ENCODE measurements around the gene HCFC1R1. TPM values are rescaled to one million over a fixed set of nuclear protein-coding genes. Genes with fewer than 3 reads are reported as not detected.

Gene HCFC1R1
- total RNA-seq, 1 donor from 2014 or later = 17.7 TPM

GRCh38 chr16:3045758-3046640 is 22.3 kb upstream of the HCFC1R1 start, which contains the start of gene MMP25:
Gene MMP25, plus strand, starts transcription at chr16:3046561. Its CDS starts 357 bp downstream, at chr16:3046918.
- DNase-seq = peak; percentile 53
- peak; percentile 83 for ATAC-seq (ENCODE audit: low read depth)
- ChIA-PET POLR2A (interaction anchor here (0.9 to 1.1 kb wide), 3 partner anchors 89 to 112 kb away, joined by 3 read pairs; partner anchors contain the start of gene ZNF213), CTCF (interaction anchor here (1.6 kb wide), 1 partner anchor 84 kb away, joined by 4 read pairs; no protein-coding TSS in a partner anchor)
- H3K27ac Mint-ChIP-seq = no peak within 1 kb of the TSS
- H3K36me3 Mint-ChIP-seq (ENCODE audit: low read depth) = no peaks in the 10 kb centered on the region
- intact Hi-C loops (cut with micrococcal nuclease) = loop anchor here (1.0 to 2.0 kb wide), 2 partner anchors 13 to 15 kb away; no protein-coding TSS in a partner anchor
- no peaks in the 10 kb centered on the region for H3K9me3 Mint-ChIP-seq
- peaks cover 11% of the 10 kb centered on the region for H3K4me1 Mint-ChIP-seq
- H3K4me3 Mint-ChIP-seq = peak within 1 kb of the TSS; percentile 76
- H3K27me3 Mint-ChIP-seq = peaks cover 40% of the 10 kb centered on the region
- TF ChIP-seq CTCF (IDR thresholded peaks at IDR 0.05) = no peak

GRCh38 chr16:3044708-3045107 is 21.0 kb upstream of the HCFC1R1 start:
- POLR2A ChIA-PET = interaction anchor here (0.5 to 1.9 kb wide), 3 partner anchors 10 to 25 kb away, joined by 3 to 6 read pairs (median 4); partner anchors contain the start of gene TNFRSF12A
- TF ChIP-seq CTCF (IDR thresholded peaks at IDR 0.05) = no peak
- CTCF ChIA-PET = interaction anchor here (0.6 to 1.6 kb wide), 2 partner anchors 11 to 85 kb away, joined by 3 to 4 read pairs; no protein-coding TSS in a partner anchor
- no peak for DNase-seq
- intact Hi-C loops (cut with micrococcal nuclease) = no loop called here
- Mint-ChIP-seq H3K36me3 (ENCODE audit: low read depth) (no peaks in the 10 kb centered on the region), H3K9me3 (no peaks in the 10 kb centered on the region), H3K27me3 (peaks cover 47% of the 10 kb centered on the region), H3K4me3 (peak overlapping the region; percentile 76), H3K27ac (no peak overlapping the region), H3K4me1 (peaks cover 11% of the 10 kb centered on the region)
- no peak for ATAC-seq (ENCODE audit: low read depth)

GRCh38 chr16:3042376-3042775 is 18.6 kb upstream of the HCFC1R1 start:
- intact Hi-C loops (cut with micrococcal nuclease) = no loop called here
- TF ChIP-seq CTCF (IDR thresholded peaks at IDR 0.05) = no peak
- Mint-ChIP-seq H3K27ac (no peak overlapping the region), H3K4me3 (no peak overlapping the region), H3K4me1 (peaks cover 11% of the 10 kb centered on the region), H3K27me3 (peaks cover 54% of the 10 kb centered on the region), H3K36me3 (ENCODE audit: low read depth) (no peaks in the 10 kb centered on the region), H3K9me3 (no peaks in the 10 kb centered on the region)
- no peak for ATAC-seq (ENCODE audit: low read depth)
- CTCF ChIA-PET = interaction anchor here (1.5 kb wide), 1 partner anchor 11 kb away, joined by 4 read pairs; no protein-coding TSS in a partner anchor
- POLR2A ChIA-PET = interaction anchor here (0.6 to 0.7 kb wide), 2 partner anchors 8 to 222 kb away, joined by 4 read pairs; no protein-coding TSS in a partner anchor
- no peak for DNase-seq

GRCh38 chr16:3038896-3039295 is 15.2 kb upstream of the HCFC1R1 start:
- H3K36me3 Mint-ChIP-seq (ENCODE audit: low read depth) = no peaks in the 10 kb centered on the region
- no peak for TF ChIP-seq CTCF (IDR thresholded peaks at IDR 0.05)
- H3K27me3 Mint-ChIP-seq = peaks cover 55% of the 10 kb centered on the region
- ATAC-seq (ENCODE audit: low read depth) (no peak), DNase-seq (no peak)
- POLR2A ChIA-PET = interaction anchor here (0.6 to 1.4 kb wide), 3 partner anchors 20 to 261 kb away, joined by 3 to 4 read pairs (median 3); no protein-coding TSS in a partner anchor
- no peaks in the 10 kb centered on the region for H3K9me3 Mint-ChIP-seq
- no peak overlapping the region for H3K27ac Mint-ChIP-seq
- no peak overlapping the region for H3K4me3 Mint-ChIP-seq
- H3K4me1 Mint-ChIP-seq = peaks cover 10% of the 10 kb centered on the region
- intact Hi-C loops (cut with micrococcal nuclease) = no loop called here
- CTCF ChIA-PET = interaction anchor here (1.7 kb wide), 1 partner anchor 11 kb away, joined by 5 read pairs; no protein-coding TSS in a partner anchor

- TF ChIP-seq CTCF (IDR thresholded peaks at IDR 0.05) = no peak
- no peak overlapping the region for H3K27ac Mint-ChIP-seq
- no peaks in the 10 kb centered on the region for H3K36me3 Mint-ChIP-seq (ENCODE audit: low read depth)
- CTCF ChIA-PET = no interaction called here
- no peak for DNase-seq
- intact Hi-C loops (cut with micrococcal nuclease) = no loop called here
- peaks cover 10% of the 10 kb centered on the region for H3K4me1 Mint-ChIP-seq
- no peaks in the 10 kb centered on the region for H3K9me3 Mint-ChIP-seq
- no peak overlapping the region for H3K4me3 Mint-ChIP-seq
- peaks cover 56% of the 10 kb centered on the region for H3K27me3 Mint-ChIP-seq
- ATAC-seq (ENCODE audit: low read depth) = no peak
- POLR2A ChIA-PET = interaction anchor here (1.4 kb wide), 1 partner anchor 21 kb away, joined by 4 read pairs; no protein-coding TSS in a partner anchor
Measured at GRCh38 chr16:3038256-3038655, 14.5 kb upstream of the HCFC1R1 start.

Measured in activated B cell treated with CpG ODN at 0.5 μM for 24 hours (primary cell).